Neural cell (in vitro differentiated cells): Measurements from ENCODE around the gene PBX1.

ENCODE experiments used
- CTCF ChIP-seq: fragments of 450-650 bp; IDR thresholded peaks from 2 replicates; pipeline ENCODE4 v1.5.1; 2014; ENCODE audit warnings: antibody characterized with exemption, mild to moderate bottlenecking, moderate library complexity; ENCODE audit not compliant: poor library complexity, severe bottlenecking
- EP300 ChIP-seq: fragments of 450-650 bp; conservative IDR thresholded peaks from 2 replicates; pipeline ENCODE4 v1.6.1; 2014; ENCODE audit warnings: antibody characterized with exemption, mild to moderate bottlenecking, moderate library complexity; ENCODE audit not compliant: poor library complexity, severe bottlenecking
- TAF1 ChIP-seq: IDR thresholded peaks from 2 replicates; pipeline ENCODE4 v1.6.1; 2012; ENCODE audit warnings: low read depth

GRCh38 chr1:164704954-164705353 is 146.0 kb downstream of the PBX1 start:
- TF ChIP-seq TAF1 (no peak), EP300 (no peak), CTCF (peak; percentile 62)
